MM.1S (cell line): ENCODE results near the gene CD4.

Experiments used
- EZH2 ChIP-seq: fragments of 300-600 bp; sonication (generic); optimal IDR thresholded peaks from 2 replicates; pipeline ENCODE3; 2017; ENCODE audit warnings: low read depth, mild to moderate bottlenecking, antibody characterized with exemption, low read length, mixed read lengths
- EZH2phosphoT487 ChIP-seq: fragments of 300-600 bp; sonication (generic); IDR thresholded peaks from 2 replicates; pipeline ENCODE4 v1.6.1; 2018; ENCODE audit warnings: antibody characterized with exemption, low read length
- TF ChIP-seq, protein P1 (sequence below): fragments of 300-600 bp; sonication (generic); IDR thresholded peaks from 2 replicates; pipeline ENCODE4 v1.5.1; 2016; ENCODE audit warnings: antibody characterized with exemption, low read length, mixed read lengths

DNA sequence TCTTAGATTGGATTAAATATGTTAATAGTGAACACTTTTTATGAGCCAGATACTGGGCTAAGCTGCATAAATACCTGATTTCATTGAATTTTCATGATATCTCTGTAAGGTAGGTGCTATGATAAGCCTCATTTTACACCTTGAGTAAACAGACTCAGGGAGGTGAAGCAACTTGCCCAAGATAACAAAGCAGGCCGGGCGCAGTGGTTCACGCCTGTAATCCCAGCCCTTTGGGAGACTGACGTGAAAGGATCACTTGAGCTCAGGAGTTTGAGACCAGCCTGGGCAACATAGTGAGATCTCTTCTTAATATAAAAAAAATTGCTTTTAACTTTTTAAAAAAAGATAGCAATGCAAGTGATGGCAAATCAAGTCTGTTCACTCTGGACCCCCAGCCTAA lies 52.7 kb downstream of the CD4 start:
- TF ChIP-seq EZH2 (no peak), EZH2phosphoT487 (no peak)
- TF ChIP-seq, protein P1, sequence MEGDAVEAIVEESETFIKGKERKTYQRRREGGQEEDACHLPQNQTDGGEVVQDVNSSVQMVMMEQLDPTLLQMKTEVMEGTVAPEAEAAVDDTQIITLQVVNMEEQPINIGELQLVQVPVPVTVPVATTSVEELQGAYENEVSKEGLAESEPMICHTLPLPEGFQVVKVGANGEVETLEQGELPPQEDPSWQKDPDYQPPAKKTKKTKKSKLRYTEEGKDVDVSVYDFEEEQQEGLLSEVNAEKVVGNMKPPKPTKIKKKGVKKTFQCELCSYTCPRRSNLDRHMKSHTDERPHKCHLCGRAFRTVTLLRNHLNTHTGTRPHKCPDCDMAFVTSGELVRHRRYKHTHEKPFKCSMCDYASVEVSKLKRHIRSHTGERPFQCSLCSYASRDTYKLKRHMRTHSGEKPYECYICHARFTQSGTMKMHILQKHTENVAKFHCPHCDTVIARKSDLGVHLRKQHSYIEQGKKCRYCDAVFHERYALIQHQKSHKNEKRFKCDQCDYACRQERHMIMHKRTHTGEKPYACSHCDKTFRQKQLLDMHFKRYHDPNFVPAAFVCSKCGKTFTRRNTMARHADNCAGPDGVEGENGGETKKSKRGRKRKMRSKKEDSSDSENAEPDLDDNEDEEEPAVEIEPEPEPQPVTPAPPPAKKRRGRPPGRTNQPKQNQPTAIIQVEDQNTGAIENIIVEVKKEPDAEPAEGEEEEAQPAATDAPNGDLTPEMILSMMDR: no peak
